HG03039 (cell line): ENCODE data around the gene HOXA13.

Experiments used
- ATAC-seq: cut with Tn5 transposase; IDR thresholded peaks from one replicate; pipeline ENCODE4 v1.9.1; 2021; ENCODE audit warnings: mild to moderate bottlenecking, moderate library complexity; ENCODE audit not compliant: unreplicated experiment

The HOXA13 gene

GRCh38 chr7:27149842-27150567 is 49.9 kb downstream of the HOXA13 start:
- no peak for ATAC-seq

- no peak for ATAC-seq
Observed at GRCh38 chr7:27148756-27149641, 50.9 kb downstream of the HOXA13 start.

- no peak for ATAC-seq
Observed at GRCh38 chr7:27148031-27148755, 51.7 kb downstream of the HOXA13 start.

- ATAC-seq = no peak
Observed at GRCh38 chr7:27147199-27148030, 52.5 kb downstream of the HOXA13 start, which contains the start of gene HOXA6. TSS of gene HOXA6 (minus strand) at chr7:27147774. CDS start at chr7:27147749, 25 bp downstream.

GRCh38 chr7:27146491-27147198 is 53.2 kb downstream of the HOXA13 start:
- no peak for ATAC-seq

GRCh38 chr7:27145914-27146412 is 53.9 kb downstream of the HOXA13 start:
- ATAC-seq = no peak

- ATAC-seq = no peak
Observed at GRCh38 chr7:27145165-27145913, 54.6 kb downstream of the HOXA13 start.

GRCh38 chr7:27144781-27145164 is 55.1 kb downstream of the HOXA13 start:
- ATAC-seq = no peak
